Measurements from ENCODE around the gene DENND2C. TPM values are rescaled to one million over a fixed set of nuclear protein-coding genes. Genes with fewer than 3 reads are reported as not detected.

The DENND2C gene
- total RNA-seq, 1 donor from 2014 or later: 0.84 TPM

DNA sequence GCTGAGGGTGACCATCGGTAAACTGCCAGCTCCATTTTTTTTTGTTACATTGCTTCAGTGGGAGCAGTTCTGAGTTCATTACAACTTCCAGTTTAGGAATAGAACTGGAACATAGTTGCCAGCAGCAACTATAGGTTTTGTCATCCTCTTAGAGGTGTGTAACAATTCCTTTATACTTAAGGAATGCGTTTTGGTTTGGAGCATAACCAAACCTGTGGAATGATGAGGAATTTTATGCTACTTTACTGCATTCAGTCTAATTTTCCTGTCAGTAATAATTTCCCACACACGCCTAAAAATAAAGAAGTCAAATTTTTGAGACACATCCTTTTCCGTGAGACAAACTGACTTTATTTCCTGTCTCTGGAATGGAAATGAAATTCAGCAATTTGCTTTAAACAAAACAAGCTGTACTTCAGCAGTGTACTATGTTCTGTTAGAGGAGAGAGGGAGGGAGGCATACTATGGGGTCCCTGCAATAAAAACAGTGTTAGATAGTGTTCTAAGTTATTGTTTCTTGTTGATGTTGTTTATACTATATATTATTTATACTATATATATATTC lies 30.3 kb upstream of the DENND2C start:
- no peak overlapping the region for H3K4me3 ChIP-seq (ENCODE audit: low read depth, low read length)
- no peaks in the 10 kb centered on the region for H3K36me3 ChIP-seq (ENCODE audit: control insufficient read depth, insufficient read depth, low read length)
- no peak for DNase-seq (ENCODE audit: low read depth)
- no peaks in the 10 kb centered on the region for H3K27me3 ChIP-seq (ENCODE audit: control insufficient read depth, insufficient read depth, low read length)
- TF ChIP-seq, protein P1, sequence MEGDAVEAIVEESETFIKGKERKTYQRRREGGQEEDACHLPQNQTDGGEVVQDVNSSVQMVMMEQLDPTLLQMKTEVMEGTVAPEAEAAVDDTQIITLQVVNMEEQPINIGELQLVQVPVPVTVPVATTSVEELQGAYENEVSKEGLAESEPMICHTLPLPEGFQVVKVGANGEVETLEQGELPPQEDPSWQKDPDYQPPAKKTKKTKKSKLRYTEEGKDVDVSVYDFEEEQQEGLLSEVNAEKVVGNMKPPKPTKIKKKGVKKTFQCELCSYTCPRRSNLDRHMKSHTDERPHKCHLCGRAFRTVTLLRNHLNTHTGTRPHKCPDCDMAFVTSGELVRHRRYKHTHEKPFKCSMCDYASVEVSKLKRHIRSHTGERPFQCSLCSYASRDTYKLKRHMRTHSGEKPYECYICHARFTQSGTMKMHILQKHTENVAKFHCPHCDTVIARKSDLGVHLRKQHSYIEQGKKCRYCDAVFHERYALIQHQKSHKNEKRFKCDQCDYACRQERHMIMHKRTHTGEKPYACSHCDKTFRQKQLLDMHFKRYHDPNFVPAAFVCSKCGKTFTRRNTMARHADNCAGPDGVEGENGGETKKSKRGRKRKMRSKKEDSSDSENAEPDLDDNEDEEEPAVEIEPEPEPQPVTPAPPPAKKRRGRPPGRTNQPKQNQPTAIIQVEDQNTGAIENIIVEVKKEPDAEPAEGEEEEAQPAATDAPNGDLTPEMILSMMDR (IDR thresholded peaks at IDR 0.05; ENCODE audit: insufficient read depth, low read length, poor library complexity, severe bottlenecking): no peak

DNA sequence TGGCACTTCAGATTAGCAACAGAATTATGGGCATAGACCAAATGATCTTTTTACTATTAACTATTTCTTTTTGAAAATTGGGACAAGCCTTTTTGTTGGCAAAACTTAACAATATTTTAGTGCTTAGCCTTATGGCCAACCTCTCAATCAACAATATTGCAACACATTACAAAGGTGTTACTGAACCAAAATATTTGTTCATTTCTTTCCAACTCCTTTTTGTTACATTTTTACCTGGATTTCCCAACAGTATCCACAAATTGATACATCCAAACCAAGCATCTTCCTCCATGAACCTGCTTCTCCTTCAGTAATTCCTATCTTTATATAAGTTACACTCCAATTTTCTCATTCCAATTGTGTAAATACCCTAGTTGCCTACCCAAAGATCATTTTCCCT lies 27.0 kb upstream of the DENND2C start:
- DNase-seq (ENCODE audit: low read depth): no peak
- TF ChIP-seq, protein P1 (IDR thresholded peaks at IDR 0.05; ENCODE audit: insufficient read depth, low read length, poor library complexity, severe bottlenecking): no peak
- Histone ChIP-seq H3K27me3 (ENCODE audit: control insufficient read depth, insufficient read depth, low read length) (no peaks in the 10 kb centered on the region), H3K36me3 (ENCODE audit: control insufficient read depth, insufficient read depth, low read length) (no peaks in the 10 kb centered on the region), H3K4me3 (ENCODE audit: low read depth, low read length) (no peak overlapping the region)

DNA sequence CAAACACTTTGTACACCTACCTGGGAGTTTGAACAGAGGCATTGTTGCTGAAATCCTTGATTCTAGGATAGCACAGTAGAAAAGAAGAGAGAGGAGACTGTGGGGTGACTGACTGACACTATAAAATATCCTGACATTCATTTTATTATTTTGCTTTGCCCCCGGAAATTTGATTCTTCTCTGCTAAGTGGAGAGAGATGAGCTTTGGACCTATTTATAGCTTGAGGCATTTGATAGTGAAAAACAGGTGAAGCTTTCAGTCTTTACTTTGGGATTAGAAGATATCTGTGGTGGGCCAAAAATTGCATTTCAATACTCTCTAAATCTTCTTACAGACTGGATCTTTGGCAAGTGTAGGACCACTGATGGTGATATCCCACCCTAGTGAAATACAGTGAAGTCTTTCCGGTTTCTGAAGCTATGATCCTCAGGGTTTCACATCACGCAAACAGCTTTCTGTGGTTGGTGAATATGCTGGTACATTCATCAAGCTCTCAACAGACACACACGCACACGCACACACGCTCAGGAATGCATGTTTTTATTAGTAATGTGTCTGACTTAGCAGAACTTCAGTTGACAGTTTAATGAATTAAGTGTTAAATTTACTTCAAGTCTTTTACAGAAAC lies 25.7 kb upstream of the DENND2C start, which contains the start of gene AMPD1:
Gene AMPD1, minus strand, starts transcription at position 117 of the 629 bp plus-strand sequence. Its CDS starts 75 bp downstream, at position 42.
- no peak for DNase-seq (ENCODE audit: low read depth)
- Histone ChIP-seq H3K27me3 (ENCODE audit: control insufficient read depth, insufficient read depth, low read length) (no peaks in the 10 kb centered on the region), H3K36me3 (ENCODE audit: control insufficient read depth, insufficient read depth, low read length) (no peaks in the 10 kb centered on the region), H3K4me3 (ENCODE audit: low read depth, low read length) (no peak within 1 kb of the TSS)
- TF ChIP-seq, protein P1 (IDR thresholded peaks at IDR 0.05; ENCODE audit: insufficient read depth, low read length, poor library complexity, severe bottlenecking): no peak

DNA sequence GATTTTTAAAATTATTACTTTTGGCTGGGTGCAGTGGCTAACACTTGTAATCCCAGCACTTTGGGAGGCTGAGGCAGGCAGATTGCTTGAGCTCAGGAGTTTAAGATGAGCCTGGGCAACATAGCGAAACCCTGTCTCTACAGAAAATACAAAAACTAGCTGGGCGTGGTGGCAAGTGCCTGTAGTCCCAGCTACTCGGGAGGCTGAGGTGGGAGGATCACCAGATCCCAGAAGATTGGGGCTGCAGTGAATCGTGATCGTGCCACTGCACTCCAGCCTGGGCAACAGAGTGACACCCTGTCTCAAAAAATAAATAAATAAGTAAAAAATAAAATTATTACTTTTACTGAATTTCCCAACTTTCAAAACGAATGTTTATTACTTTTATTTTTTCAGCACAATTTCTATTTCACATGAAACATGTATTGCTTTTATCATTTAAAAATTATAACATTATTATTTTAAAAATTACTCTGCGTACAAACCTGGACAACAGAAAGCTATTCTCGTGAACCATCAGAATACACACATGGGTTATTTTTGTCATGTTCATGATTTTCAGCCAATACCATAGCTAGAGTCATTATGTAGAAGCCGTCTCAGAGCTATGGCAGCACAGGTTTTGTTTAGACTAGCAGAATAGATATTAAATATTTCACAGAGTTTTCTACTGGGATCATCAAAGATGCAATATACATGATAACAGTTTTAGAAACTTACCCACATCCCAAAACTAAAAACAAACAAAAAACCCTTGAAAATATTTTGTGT lies 24.9 kb upstream of the DENND2C start:
- no peaks in the 10 kb centered on the region for H3K27me3 ChIP-seq (ENCODE audit: control insufficient read depth, insufficient read depth, low read length)
- no peak overlapping the region for H3K4me3 ChIP-seq (ENCODE audit: low read depth, low read length)
- TF ChIP-seq, protein P1 (IDR thresholded peaks at IDR 0.05; ENCODE audit: insufficient read depth, low read length, poor library complexity, severe bottlenecking): no peak
- no peak for DNase-seq (ENCODE audit: low read depth)
- H3K36me3 ChIP-seq (ENCODE audit: control insufficient read depth, insufficient read depth, low read length): no peaks in the 10 kb centered on the region

DNA sequence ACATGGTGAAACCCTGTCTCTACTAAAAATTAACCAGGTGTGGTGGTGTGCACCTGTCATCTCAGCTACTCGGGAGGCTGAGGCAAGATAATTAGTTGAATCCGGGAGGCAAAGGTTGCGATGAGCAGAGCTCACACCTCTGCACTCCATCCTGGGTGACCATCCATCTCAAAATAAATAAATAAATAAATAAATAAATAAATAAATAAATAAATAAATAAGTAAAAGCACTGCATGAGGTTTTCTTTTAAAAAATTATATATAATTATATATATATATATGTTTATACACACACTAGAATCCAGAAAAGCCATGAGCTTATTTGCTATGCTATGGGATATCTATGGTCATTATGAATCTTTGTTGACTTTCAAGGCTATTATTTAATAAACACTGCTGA lies 23.1 kb upstream of the DENND2C start:
- no peak for DNase-seq (ENCODE audit: low read depth)
- no peaks in the 10 kb centered on the region for H3K27me3 ChIP-seq (ENCODE audit: control insufficient read depth, insufficient read depth, low read length)
- TF ChIP-seq, protein P1 (IDR thresholded peaks at IDR 0.05; ENCODE audit: insufficient read depth, low read length, poor library complexity, severe bottlenecking): no peak
- H3K4me3 ChIP-seq (ENCODE audit: low read depth, low read length): no peak overlapping the region
- no peaks in the 10 kb centered on the region for H3K36me3 ChIP-seq (ENCODE audit: control insufficient read depth, insufficient read depth, low read length)

Data from kidney epithelial cell (primary cell).